ENCODE measurements around the gene NSD2.

- no peak for TF ChIP-seq PATZ1 (CRISPR knock-in tag; IDR thresholded peaks at IDR 0.05; ENCODE audit: borderline replicate concordance)
- TF ChIP-seq MYNN (IDR thresholded peaks at IDR 0.05), result no peak
- TF ChIP-seq MYNN (CRISPR knock-in tag; IDR thresholded peaks at IDR 0.05), result no peak
- TF ChIP-seq BRD9 (IDR thresholded peaks at IDR 0.05; ENCODE audit: low read depth, partially characterized antibody), result no peak
These were observed 153.5 kb downstream of the NSD2 start for GRCh38 chr4:2024683-2025082.

All from K562 (cell line).